ENCODE results near the gene NEDD8. TPM values are rescaled to one million over a fixed set of nuclear protein-coding genes. Genes with fewer than 3 reads are reported as not detected.

The NEDD8 gene
- total and polyA plus RNA-seq, 2 experiments from 2014 or later, result 130 to 418 TPM

DNA sequence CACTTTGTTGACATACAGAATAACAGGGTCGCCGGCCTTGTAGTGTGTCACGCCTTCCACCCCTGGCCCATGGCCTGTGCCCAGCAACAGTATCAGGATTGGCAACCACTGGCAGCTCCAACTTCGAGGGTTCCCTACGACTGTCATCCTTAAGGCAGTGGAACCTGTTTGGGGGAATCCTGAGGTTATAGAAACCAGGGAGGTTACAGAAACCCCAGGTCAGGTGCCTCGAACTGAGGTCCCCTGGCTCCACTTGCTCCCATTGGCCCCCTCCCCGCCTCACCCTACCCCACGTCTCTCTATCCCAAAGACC, 37.3 kb downstream of the NEDD8 start:
- Histone ChIP-seq H3K4me1 (ENCODE audit: insufficient read depth) (peaks cover 6% of the 10 kb centered on the region; the same call in 1 of the 2 replicates), H2AFZ (peak overlapping the region; percentile 90; the same call in 1 of the 2 replicates), H3K4me3 (peak overlapping the region; percentile 95), H3K9me2 (ENCODE audit: insufficient read depth) (no peaks in the 10 kb centered on the region), H3F3A (replicated peaks; ENCODE audit: low read depth) (peaks cover 18% of the 10 kb centered on the region), H3K27me3 (ENCODE audit: insufficient read depth) (no peaks in the 10 kb centered on the region), H3K79me2 (replicated peaks; ENCODE audit: insufficient read depth) (0 out of 2 replicates have a peak, but pooled peaks cover 5% of the 10 kb centered on the region), H3K36me3 (ENCODE audit: insufficient read depth) (no peaks in the 10 kb centered on the region), H3K4me2 (peak overlapping the region; percentile 90), H3K27ac (ENCODE audit: low read depth) (no peak overlapping the region), H4K20me1 (replicated peaks; ENCODE audit: insufficient read depth) (no peaks in the 10 kb centered on the region; the same call in 1 of the 2 replicates)
- Mint-ChIP-seq H3K4me3 (peak overlapping the region; percentile 91), H3K27ac (0 out of 2 replicates have a peak overlapping the region, but pooled peaks have one; percentile 40), H3K9me3 (peaks cover 7% of the 10 kb centered on the region), H3K4me1 (peaks cover 24% of the 10 kb centered on the region), H3K36me3 (ENCODE audit: low read depth) (peaks cover 49% of the 10 kb centered on the region), H3K27me3 (ENCODE audit: insufficient read depth, low read depth, poor library complexity) (peaks cover 11% of the 10 kb centered on the region)
- ATAC-seq (no peak), DNase-seq (ENCODE audit: low spot score) (no peak)
- TF ChIP-seq ZNF114 (CRISPR knock-in tag; IDR thresholded peaks at IDR 0.05), result no peak
- TF ChIP-seq CREB1 (CRISPR knock-in tag; IDR thresholded peaks at IDR 0.05; ENCODE audit: low read depth), result no peak
- no peak for TF ChIP-seq ZNF331 (CRISPR knock-in tag; IDR thresholded peaks at IDR 0.05; ENCODE audit: low read depth)
- TF ChIP-seq, protein P1, sequence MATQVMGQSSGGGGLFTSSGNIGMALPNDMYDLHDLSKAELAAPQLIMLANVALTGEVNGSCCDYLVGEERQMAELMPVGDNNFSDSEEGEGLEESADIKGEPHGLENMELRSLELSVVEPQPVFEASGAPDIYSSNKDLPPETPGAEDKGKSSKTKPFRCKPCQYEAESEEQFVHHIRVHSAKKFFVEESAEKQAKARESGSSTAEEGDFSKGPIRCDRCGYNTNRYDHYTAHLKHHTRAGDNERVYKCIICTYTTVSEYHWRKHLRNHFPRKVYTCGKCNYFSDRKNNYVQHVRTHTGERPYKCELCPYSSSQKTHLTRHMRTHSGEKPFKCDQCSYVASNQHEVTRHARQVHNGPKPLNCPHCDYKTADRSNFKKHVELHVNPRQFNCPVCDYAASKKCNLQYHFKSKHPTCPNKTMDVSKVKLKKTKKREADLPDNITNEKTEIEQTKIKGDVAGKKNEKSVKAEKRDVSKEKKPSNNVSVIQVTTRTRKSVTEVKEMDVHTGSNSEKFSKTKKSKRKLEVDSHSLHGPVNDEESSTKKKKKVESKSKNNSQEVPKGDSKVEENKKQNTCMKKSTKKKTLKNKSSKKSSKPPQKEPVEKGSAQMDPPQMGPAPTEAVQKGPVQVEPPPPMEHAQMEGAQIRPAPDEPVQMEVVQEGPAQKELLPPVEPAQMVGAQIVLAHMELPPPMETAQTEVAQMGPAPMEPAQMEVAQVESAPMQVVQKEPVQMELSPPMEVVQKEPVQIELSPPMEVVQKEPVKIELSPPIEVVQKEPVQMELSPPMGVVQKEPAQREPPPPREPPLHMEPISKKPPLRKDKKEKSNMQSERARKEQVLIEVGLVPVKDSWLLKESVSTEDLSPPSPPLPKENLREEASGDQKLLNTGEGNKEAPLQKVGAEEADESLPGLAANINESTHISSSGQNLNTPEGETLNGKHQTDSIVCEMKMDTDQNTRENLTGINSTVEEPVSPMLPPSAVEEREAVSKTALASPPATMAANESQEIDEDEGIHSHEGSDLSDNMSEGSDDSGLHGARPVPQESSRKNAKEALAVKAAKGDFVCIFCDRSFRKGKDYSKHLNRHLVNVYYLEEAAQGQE (IDR thresholded peaks at IDR 0.05; ENCODE audit: unreplicated experiment), result no peak
- TF ChIP-seq EZH2 (IDR thresholded peaks at IDR 0.05; ENCODE audit: low read depth, unreplicated experiment), result no peak
- no peak for TF ChIP-seq EZH2phosphoT487 (IDR thresholded peaks at IDR 0.05; ENCODE audit: unreplicated experiment)
- TF ChIP-seq STAT1 (IDR thresholded peaks at IDR 0.05; ENCODE audit: unreplicated experiment), result no peak
- TF ChIP-seq, protein P2, sequence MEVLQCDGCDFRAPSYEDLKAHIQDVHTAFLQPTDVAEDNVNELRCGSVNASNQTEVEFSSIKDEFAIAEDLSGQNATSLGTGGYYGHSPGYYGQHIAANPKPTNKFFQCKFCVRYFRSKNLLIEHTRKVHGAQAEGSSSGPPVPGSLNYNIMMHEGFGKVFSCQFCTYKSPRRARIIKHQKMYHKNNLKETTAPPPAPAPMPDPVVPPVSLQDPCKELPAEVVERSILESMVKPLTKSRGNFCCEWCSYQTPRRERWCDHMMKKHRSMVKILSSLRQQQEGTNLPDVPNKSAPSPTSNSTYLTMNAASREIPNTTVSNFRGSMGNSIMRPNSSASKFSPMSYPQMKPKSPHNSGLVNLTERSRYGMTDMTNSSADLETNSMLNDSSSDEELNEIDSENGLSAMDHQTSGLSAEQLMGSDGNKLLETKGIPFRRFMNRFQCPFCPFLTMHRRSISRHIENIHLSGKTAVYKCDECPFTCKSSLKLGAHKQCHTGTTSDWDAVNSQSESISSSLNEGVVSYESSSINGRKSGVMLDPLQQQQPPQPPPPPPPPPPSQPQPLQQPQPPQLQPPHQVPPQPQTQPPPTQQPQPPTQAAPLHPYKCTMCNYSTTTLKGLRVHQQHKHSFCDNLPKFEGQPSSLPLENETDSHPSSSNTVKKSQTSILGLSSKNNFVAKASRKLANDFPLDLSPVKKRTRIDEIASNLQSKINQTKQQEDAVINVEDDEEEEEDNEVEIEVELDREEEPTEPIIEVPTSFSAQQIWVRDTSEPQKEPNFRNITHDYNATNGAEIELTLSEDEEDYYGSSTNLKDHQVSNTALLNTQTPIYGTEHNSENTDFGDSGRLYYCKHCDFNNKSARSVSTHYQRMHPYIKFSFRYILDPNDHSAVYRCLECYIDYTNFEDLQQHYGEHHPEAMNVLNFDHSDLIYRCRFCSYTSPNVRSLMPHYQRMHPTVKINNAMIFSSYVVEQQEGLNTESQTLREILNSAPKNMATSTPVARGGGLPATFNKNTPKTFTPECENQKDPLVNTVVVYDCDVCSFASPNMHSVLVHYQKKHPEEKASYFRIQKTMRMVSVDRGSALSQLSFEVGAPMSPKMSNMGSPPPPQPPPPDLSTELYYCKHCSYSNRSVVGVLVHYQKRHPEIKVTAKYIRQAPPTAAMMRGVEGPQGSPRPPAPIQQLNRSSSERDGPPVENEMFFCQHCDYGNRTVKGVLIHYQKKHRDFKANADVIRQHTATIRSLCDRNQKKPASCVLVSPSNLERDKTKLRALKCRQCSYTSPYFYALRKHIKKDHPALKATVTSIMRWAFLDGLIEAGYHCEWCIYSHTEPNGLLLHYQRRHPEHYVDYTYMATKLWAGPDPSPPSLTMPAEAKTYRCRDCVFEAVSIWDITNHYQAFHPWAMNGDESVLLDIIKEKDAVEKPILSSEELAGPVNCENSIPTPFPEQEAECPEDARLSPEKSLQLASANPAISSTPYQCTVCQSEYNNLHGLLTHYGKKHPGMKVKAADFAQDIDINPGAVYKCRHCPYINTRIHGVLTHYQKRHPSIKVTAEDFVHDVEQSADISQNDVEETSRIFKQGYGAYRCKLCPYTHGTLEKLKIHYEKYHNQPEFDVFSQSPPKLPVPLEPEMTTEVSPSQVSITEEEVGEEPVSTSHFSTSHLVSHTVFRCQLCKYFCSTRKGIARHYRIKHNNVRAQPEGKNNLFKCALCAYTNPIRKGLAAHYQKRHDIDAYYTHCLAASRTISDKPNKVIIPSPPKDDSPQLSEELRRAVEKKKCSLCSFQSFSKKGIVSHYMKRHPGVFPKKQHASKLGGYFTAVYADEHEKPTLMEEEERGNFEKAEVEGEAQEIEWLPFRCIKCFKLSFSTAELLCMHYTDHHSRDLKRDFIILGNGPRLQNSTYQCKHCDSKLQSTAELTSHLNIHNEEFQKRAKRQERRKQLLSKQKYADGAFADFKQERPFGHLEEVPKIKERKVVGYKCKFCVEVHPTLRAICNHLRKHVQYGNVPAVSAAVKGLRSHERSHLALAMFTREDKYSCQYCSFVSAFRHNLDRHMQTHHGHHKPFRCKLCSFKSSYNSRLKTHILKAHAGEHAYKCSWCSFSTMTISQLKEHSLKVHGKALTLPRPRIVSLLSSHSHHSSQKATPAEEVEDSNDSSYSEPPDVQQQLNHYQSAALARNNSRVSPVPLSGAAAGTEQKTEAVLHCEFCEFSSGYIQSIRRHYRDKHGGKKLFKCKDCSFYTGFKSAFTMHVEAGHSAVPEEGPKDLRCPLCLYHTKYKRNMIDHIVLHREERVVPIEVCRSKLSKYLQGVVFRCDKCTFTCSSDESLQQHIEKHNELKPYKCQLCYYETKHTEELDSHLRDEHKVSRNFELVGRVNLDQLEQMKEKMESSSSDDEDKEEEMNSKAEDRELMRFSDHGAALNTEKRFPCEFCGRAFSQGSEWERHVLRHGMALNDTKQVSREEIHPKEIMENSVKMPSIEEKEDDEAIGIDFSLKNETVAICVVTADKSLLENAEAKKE (CRISPR knock-in tag; IDR thresholded peaks at IDR 0.05), result no peak
- TF ChIP-seq, protein P3, sequence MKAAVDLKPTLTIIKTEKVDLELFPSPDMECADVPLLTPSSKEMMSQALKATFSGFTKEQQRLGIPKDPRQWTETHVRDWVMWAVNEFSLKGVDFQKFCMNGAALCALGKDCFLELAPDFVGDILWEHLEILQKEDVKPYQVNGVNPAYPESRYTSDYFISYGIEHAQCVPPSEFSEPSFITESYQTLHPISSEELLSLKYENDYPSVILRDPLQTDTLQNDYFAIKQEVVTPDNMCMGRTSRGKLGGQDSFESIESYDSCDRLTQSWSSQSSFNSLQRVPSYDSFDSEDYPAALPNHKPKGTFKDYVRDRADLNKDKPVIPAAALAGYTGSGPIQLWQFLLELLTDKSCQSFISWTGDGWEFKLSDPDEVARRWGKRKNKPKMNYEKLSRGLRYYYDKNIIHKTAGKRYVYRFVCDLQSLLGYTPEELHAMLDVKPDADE (IDR thresholded peaks at IDR 0.05), result no peak

Measured in GM23338 (cell line).